K562 (cell line): ENCODE data around the gene SLC12A4. TPM values are rescaled to one million over a fixed set of nuclear protein-coding genes. Genes with fewer than 3 reads are reported as not detected.

Experiments
- ATF7 ChIP-seq: fragments of 450-650 bp; IDR thresholded peaks from 2 replicates; pipeline ENCODE4 v1.7.1; 2014; ENCODE audit warnings: mild to moderate bottlenecking, moderate library complexity
- BMI1 ChIP-seq: fragments of 150-350 bp; IDR thresholded peaks from 2 replicates; pipeline ENCODE4 v1.6.1; 2014; ENCODE audit warnings: low read length
- CBFA2T3 ChIP-seq: fragments of 450-650 bp; IDR thresholded peaks from 2 replicates; pipeline ENCODE4 v1.6.1; 2017
- CBX2 ChIP-seq: fragments of 200-600 bp; sonication (generic); IDR thresholded peaks from one replicate; pipeline ENCODE4 v1.6.1; 2012; ENCODE audit warnings: mild to moderate bottlenecking, low read length, inconsistent platforms; ENCODE audit not compliant: insufficient read depth, poor library complexity, severe bottlenecking
- E2F5 ChIP-seq: sonication (generic); formaldehyde crosslinking; IDR thresholded peaks from 2 replicates; pipeline ENCODE4 v1.8.0; 2022; ENCODE audit warnings: mild to moderate bottlenecking, missing genetic modification reagents
- ELF1 ChIP-seq: fragments of 200-800 bp; sonication (Bioruptor generic); IDR thresholded peaks from 2 replicates; pipeline ENCODE4 v1.6.1; 2016; ENCODE audit warnings: missing genetic modification characterization, missing compliant biosample characterization
- HINFP ChIP-seq: fragments of 450-650 bp; conservative IDR thresholded peaks from 2 replicates; pipeline ENCODE4 v1.6.1; 2016; ENCODE audit warnings: missing genetic modification characterization, low read depth, mild to moderate bottlenecking, control low read depth, missing compliant biosample characterization
- KAT2B ChIP-seq: IDR thresholded peaks from one replicate; pipeline ENCODE4 v1.6.1; 2012; ENCODE audit warnings: low read depth, mild to moderate bottlenecking, control low read depth, inconsistent platforms, low read length, moderate library complexity
- KDM4B ChIP-seq, 2 experiments: fragments of 450-650 bp in 1 of 2; sonication (generic) in 1 of 2; IDR thresholded peaks; 2 replicates each; pipeline ENCODE4 v1.6.1; 2016 to 2017; ENCODE audit warnings: borderline replicate concordance in 2 of 2, antibody characterized with exemption in 1 of 2, low read depth in 1 of 2, mild to moderate bottlenecking in 1 of 2
- KLF1 ChIP-seq: fragments of 450-650 bp; IDR thresholded peaks from 2 replicates; pipeline ENCODE4 v1.6.1; 2016; ENCODE audit warnings: missing genetic modification characterization, missing compliant biosample characterization
- MCM3 ChIP-seq: fragments of 450-650 bp; IDR thresholded peaks from 2 replicates; pipeline ENCODE4 v1.6.1; 2016
- MCM5 ChIP-seq: fragments of 450-650 bp; IDR thresholded peaks from 2 replicates; pipeline ENCODE4 v1.6.1; 2016; ENCODE audit warnings: low read depth
- NCOR1 ChIP-seq: fragments of 450-650 bp; IDR thresholded peaks from 2 replicates; pipeline ENCODE4 v1.6.1; 2016; ENCODE audit warnings: mild to moderate bottlenecking, moderate library complexity
- PTRF ChIP-seq: fragments of 450-650 bp; IDR thresholded peaks from 2 replicates; pipeline ENCODE4 v1.6.1; 2016; ENCODE audit warnings: mild to moderate bottlenecking, missing genetic modification characterization, missing compliant biosample characterization
- RFX5 ChIP-seq: IDR thresholded peaks from 2 replicates; pipeline ENCODE4 v1.6.1; 2011; ENCODE audit warnings: low read depth, mild to moderate bottlenecking, improper control_type of control experiment, low read length
- SETDB1 ChIP-seq: IDR thresholded peaks from one replicate; pipeline ENCODE4 v1.6.1; 2012; ENCODE audit warnings: low read length, control low read depth, inconsistent platforms
- SP2 ChIP-seq: IDR thresholded peaks from 2 replicates; pipeline ENCODE4 v1.6.1; 2011; ENCODE audit warnings: mild to moderate bottlenecking, low read depth, low read length, moderate library complexity; ENCODE audit not compliant: poor library complexity, severe bottlenecking; ENCODE audit errors: extremely low read depth
- ZBTB33 ChIP-seq: sonication (generic); formaldehyde crosslinking; IDR thresholded peaks from 2 replicates; pipeline ENCODE4 v1.8.1; 2023; ENCODE audit warnings: mild to moderate bottlenecking, missing genetic modification reagents
- ZFP91 ChIP-seq: sonication (generic); formaldehyde crosslinking; IDR thresholded peaks from 2 replicates; pipeline ENCODE4 v1.8.0; 2022; ENCODE audit warnings: mild to moderate bottlenecking, missing genetic modification reagents
- ZNF395 ChIP-seq: fragments of 200-800 bp; sonication (Bioruptor generic); IDR thresholded peaks from 2 replicates; pipeline ENCODE4 v1.6.1; 2017; ENCODE audit warnings: missing genetic modification characterization, missing compliant biosample characterization
- ZNF778 ChIP-seq: fragments of 450-650 bp; formaldehyde crosslinking; IDR thresholded peaks from 2 replicates; pipeline ENCODE4 v1.4.0; 2020; ENCODE audit warnings: mild to moderate bottlenecking, moderate library complexity
- polyA plus RNA-seq, 8 experiments: library from polyadenylated mRNA; depleted of rRNA in 4 of 8; stranded (reverse) in 5 of 8; unstranded in 3 of 8; fragments of >200 nt; fragmentation: Nextera tagmentation in 2 of 8; fragmentation: Illumina TruSeq in 1 of 8; extraction: Ambion mirVana in 2 of 8; extraction: Trizol in 1 of 8; gene quantifications; 2 replicates each; pipeline versions ENCODE4 v1.2.1 to v1.2.3, GENCODE V29; 2011 to 2014; ENCODE audit warnings: inconsistent platforms in 1 of 8, missing spikeins in 1 of 8
- total RNA-seq, 7 experiments: library from RNA; depleted of rRNA in 6 of 7; stranded (reverse); fragments of >200 nt in 6 of 7; fragmentation: Illumina TruSeq in 2 of 7; extraction: Trizol in 2 of 7; gene quantifications; 2 replicates each; pipeline versions ENCODE4 v1.2.1 to v1.2.3, GENCODE V29; 2011 to 2021; ENCODE audit warnings: low replicate concordance in 1 of 7

Gene SLC12A4
- total and polyA plus RNA-seq, 9 of the 15 experiments (the other 6 are each of a cell fraction or from before 2014, with no cell fraction given), result 0.75 to 43.5 (median 15.0) TPM

- TF ChIP-seq ZNF395, result peak; percentile 86; the same call in 1 of the 2 replicates
- TF ChIP-seq CBX2, result no peak
- TF ChIP-seq KLF1 (tag), result peak; percentile 92
- no peak for TF ChIP-seq ZNF778
- TF ChIP-seq ELF1 (tag), result no peak; the same call in 1 of the 2 replicates
- TF ChIP-seq MCM5, result no peak
- no peak for TF ChIP-seq RFX5
- no peak for TF ChIP-seq MCM3
- no peak; the same call in 1 of the 2 replicates for TF ChIP-seq E2F5 (CRISPR knock-in tag)
- no peak for TF ChIP-seq KDM4B (IDR thresholded peaks at IDR 0.05; ENCODE audit: borderline replicate concordance in 2 of 2, low read depth in 1 of 2)
- TF ChIP-seq KAT2B, result peak; percentile 96
- TF ChIP-seq SETDB1, result no peak
- TF ChIP-seq CBFA2T3, result 0 out of 2 replicates have a peak, but pooled peaks have one; percentile 10
- no peak for TF ChIP-seq PTRF (tag)
- peak; percentile 54; the same call in 1 of the 2 replicates for TF ChIP-seq NCOR1
- TF ChIP-seq BMI1, result no peak
- peak; percentile 40 for TF ChIP-seq SP2
- TF ChIP-seq ATF7, result peak; percentile 90
- TF ChIP-seq ZFP91 (CRISPR knock-in tag), result no peak
- peak; percentile 73 for TF ChIP-seq ZBTB33 (CRISPR knock-in tag)
- TF ChIP-seq HINFP (tag), result no peak
Measured at GRCh38 chr16:67993207-67994039, 25.0 kb upstream of the SLC12A4 start (continued).
